Adipose tissue (tissue), 3 donors: Measurements from ENCODE around the gene SLC13A3. TPM values are rescaled to one million over a fixed set of nuclear protein-coding genes. Genes with fewer than 3 reads are reported as not detected.

ENCODE experiments used
- H3K27ac ChIP-seq: one replicate; pipeline ENCODE4 v1.5.1; 2013; ENCODE audit warnings: low read depth, low read length
- WGBS, 3 donors: extraction: QIAGEN DNeasy Blood & Tissue Kit; methylation state at CpG; one replicate each; pipeline ENCODE4 v1.1.7; 2013; 5-methylcytosine and 5-hydroxymethylcytosine counted together
- polyA plus RNA-seq, 3 donors: library from polyadenylated mRNA; stranded (reverse); fragments of 200-250 nt; gene quantifications; one replicate each; pipeline ENCODE4 v1.2.3, GENCODE V29; 2013
- donor health status: healthy with polysubstance abuse.
- donor health status: Bipolar disorder and iron deficiency.
- donor health status: healthy.

The SLC13A3 gene, protein sequence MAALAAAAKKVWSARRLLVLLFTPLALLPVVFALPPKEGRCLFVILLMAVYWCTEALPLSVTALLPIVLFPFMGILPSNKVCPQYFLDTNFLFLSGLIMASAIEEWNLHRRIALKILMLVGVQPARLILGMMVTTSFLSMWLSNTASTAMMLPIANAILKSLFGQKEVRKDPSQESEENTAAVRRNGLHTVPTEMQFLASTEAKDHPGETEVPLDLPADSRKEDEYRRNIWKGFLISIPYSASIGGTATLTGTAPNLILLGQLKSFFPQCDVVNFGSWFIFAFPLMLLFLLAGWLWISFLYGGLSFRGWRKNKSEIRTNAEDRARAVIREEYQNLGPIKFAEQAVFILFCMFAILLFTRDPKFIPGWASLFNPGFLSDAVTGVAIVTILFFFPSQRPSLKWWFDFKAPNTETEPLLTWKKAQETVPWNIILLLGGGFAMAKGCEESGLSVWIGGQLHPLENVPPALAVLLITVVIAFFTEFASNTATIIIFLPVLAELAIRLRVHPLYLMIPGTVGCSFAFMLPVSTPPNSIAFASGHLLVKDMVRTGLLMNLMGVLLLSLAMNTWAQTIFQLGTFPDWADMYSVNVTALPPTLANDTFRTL
- polyA plus RNA-seq = 1 to 10 TPM in 2 of 3 donors, under 1 TPM in 1; 0.48 to 2.2 (median 1.2) TPM

DNA sequence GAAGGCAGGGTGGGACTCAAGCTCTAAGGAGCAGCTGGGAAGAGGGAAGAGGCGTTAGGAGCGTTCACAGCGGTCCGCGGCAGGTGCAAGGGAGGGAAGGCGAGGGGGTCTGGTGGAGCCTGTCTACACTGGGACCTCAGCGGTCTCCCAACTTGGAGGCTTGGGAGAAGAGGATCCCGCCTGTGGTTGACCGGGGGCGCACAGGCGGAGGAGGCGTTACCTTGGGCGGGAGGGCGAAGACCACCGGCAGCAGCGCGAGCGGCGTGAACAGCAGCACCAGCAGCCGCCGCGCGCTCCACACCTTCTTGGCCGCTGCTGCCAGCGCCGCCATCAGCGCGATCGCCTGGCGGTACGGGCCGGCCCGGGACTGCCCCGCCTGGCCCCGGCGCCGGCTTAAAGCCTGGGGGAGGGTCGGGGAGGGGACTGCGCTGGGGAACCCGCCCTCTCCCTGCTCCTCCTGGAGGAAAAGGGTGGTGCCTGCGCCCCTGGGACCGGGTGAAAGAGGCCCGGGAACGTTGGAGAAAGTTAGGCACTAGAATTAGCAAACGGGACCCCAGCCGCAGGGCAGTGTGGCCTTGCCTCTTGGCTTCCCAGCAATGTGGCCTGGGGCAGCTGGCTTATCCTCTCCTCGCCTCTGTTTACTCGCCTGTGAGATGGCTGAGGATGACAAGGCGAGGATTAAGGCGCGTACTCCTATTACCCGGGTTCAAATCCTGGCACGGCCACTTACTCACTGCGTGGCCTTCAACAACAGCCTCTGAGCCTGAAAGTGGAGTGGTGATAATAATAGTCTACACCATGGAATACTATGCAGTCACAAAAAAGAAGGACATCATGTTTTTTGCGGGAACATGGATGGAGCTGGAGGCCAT lies at the start of gene SLC13A3:
TSS of gene SLC13A3 (minus strand) at position 369 of the 872 bp plus-strand sequence. CDS start at position 331, 38 bp downstream.
- WGBS, 3 donors = 18 to 23% (median 19%) methylated on average over 48 to 55 of the region's 55 CpGs
- no peak within 1 kb of the TSS for H3K27ac ChIP-seq

DNA sequence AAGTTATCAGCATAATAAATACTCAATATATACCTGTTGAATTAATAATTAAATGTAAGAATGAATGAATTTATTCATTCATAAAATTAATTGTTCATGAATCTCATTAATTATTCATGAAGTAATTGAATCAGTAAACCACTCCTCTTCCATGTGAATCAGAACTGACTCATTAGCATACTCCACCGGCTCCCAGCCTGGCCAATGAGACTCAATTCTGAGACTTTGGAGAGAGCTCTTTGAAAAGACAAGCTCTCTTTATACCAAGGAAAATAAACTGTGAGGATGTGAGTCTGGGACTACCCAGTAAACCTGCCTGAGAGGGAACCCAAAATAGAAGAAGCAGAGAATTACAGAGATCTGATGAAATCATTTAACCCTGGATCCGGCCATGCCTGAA lies 49.8 kb upstream of the SLC13A3 start:
- 70 to 84% (median 80%) methylated on average over 2 of the region's 2 CpGs for WGBS, 3 donors
- H3K27ac ChIP-seq = no peak overlapping the region

DNA sequence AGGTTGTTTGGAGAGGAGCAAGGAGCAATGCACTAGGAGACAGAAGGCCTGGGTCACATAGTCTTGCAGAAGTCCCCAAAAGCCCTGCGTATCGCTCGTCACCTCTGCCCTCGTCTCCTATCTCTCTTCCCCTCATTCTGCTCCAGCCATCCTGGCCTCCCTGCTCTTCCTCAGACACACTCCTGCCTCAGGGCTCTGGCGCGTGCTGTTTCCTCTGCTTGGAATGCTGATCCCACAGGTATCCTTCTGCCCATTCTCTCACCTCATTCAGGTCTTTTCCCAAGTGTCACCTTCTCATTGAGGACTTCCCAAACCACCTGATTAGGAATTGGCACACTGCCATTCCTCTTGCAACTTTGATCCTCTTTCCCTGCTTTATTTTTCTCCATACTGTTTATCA lies 49.2 kb upstream of the SLC13A3 start:
- H3K27ac ChIP-seq = no peak overlapping the region
- WGBS, 3 donors = 82 to 90% (median 86%) methylated on average over 6 of the region's 6 CpGs

DNA sequence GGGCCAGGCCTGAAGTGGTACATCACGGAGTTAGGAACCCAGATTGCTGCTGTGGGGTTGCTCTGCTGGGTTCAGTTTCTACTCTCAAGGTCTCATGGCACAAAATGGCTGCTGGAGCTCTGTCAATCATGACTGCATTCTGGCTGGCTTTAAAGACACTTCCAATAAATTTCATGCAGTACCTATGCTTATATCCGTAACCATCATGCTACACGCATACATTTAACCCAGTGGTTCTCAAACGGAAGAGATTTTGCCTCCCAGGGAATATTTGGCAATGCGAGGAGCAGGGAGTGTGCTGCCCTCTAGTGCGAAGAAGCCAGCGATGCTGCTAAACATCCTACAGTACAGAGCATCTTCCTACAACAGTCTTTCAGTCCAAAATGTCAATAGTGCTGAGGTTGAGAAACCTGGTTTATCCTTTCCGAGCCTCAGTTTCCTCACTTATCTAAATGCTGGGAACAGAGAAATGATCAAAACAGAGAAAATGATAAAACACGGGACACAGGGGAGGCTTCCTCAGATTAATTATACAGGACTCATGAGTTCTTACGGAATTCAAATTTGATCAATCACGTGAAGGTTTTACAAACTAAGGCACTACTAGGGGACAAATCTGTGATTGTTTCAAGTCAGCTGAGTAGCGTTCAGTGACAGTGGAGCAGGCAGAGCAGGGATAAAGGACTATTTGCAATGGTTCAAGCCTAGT lies 48.5 kb upstream of the SLC13A3 start:
- WGBS, 3 donors = 38 to 54% (median 48%) methylated on average over 12 of the region's 12 CpGs

DNA sequence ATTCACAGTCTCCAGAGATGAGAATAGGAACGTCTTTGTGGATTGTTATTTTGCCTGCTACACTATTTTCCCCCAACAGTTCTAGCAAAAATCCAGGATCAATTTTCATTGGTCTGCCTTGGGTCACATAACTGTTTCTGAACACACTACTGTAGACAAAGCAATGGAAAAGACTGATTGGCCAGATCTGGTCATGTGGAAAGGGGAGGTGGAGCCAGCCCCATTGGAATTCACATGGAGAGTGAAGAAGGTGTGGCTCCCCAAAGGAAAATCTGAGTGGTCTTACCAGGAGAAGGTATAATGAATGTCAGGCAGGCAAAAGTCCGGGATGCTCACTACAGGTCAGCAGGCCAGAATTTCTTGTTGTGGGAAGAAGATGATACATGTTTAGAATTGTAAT lies 47.5 kb upstream of the SLC13A3 start:
- 81 to 90% (median 86%) methylated on average over 2 of the region's 2 CpGs for WGBS, 3 donors
- no peak overlapping the region for H3K27ac ChIP-seq

More for the DNA sequence above, 48.5 kb upstream of the SLC13A3 start:
- no peak overlapping the region for H3K27ac ChIP-seq

DNA sequence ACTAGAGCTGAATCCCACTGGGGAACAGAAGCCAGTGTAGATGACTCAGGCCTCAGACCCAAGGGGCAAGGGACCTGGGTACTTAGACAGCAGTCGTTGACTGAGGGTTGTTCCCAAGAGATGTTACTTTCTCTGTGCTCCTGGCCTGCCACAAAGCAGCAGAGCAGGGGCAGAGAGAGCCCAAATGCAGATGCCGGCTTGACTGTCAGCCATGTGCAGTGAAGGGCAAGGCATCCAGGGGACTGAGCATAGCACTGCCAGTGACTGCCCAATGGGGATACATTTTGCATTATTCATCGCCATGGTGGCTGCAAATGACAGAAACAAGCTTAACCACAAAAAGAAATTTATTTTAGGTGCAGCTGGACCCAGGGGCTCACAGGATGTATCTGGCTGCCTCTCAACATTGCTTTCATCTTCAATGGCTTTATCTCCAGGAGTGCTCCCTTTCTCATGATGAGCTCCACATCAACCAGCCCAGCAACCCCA lies 45.6 kb upstream of the SLC13A3 start:
- no peak overlapping the region for H3K27ac ChIP-seq
- 83 to 85% (median 84%) methylated on average over 3 of the region's 3 CpGs for WGBS, 3 donors

DNA sequence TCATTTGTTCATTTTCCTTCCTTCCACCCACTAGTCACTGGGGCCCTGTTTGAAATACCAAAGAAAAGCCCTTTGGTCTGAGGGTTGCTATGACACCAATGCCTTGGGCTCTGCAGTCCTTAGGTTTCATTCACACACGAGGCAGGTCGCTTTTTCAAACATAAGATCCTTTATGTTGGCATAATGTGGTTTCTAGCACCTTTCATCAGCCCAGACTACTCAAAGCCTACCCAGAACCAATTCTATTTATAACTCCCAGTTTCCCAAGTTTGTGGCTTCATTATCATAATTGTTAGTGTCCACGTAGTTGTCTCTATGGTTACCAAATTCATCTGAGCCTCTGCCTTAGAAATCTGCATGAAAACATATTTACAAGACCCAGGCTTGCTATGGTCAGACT lies 44.6 kb upstream of the SLC13A3 start:
- no peak overlapping the region for H3K27ac ChIP-seq
- WGBS, 3 donors = 38 to 51% (median 46%) methylated on average over 3 of the region's 3 CpGs

DNA sequence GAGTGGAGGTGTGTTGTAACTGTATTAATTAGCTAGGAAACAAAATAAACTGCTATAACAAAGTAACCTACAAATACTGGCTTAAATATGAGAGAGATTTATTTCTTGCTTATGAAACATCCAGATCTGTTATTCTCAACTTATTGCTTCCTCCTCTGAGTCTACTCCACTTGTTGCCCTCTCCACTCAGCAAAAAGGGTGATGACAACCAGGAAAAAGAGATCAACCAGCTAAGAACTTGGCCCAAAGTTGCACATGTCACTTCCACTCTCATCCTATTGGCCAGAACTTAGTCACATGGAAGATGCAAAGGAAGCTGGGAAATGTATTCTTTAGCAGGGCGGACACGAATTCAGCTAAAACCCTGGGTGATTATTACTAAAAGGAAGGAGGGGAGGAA lies 43.2 kb upstream of the SLC13A3 start:
- H3K27ac ChIP-seq = no peak overlapping the region
- WGBS, 3 donors = 48 to 69% (median 48%) methylated on average over 2 of the region's 2 CpGs

DNA sequence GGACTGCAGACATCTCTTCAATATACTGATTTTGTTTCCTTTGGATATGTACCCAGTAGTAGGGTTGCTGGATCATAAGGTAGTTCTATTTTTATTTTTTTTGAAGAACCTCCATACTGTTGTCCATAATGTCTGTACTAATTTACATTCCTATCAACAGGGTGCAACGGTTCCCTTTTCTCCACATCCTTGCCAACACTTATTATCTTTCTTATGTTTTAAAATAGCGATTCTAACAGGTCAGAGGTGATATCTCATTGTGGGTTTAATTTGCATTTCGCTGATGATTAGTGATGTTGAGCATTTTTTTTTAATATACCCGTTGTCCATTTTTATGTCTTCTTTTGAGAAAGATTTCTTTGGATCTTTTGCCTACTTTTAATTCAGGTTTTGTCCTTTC lies 39.9 kb upstream of the SLC13A3 start:
- H3K27ac ChIP-seq = no peak overlapping the region
- WGBS, 3 donors = 47 to 81% (median 78%) methylated on average over 4 of the region's 4 CpGs

DNA sequence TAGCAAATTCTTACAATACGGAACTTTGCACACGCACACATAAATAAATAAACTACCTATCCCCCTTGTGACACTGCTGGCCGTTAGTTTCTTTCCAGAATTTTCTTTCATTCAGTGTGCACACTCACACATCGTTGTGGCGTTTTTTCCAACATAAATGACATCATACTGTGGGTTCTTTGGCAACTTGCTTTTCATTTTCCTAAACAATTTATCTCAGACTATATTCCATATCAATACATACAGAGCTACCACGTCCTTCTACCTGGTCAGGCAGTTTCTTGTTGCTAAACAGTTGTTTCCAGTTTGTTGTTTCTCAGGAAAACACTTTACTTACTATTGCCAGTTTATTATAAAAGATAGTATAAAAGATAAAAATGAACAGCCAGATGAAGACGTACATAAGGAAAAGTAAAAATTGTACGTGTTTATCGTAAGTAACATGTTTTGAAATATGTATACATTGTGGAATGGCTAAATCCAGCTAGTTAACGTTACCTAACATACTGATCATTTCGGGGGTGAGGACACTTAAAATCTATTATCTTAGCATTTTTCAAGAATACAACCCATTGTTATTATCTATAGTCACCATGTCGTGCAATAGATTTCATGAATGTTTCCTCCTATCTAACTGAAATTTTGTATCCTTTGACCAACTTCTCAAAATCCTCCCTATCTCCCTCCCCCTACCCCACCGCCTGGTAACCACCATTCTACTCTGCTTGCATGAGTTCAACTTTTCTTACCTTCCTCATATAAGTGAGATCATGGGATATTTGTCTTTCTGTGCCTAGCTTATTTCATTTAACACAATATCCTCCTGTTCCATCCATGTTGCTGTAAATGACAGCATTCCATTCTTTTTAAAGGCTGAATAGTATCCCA lies 39.2 kb upstream of the SLC13A3 start:
- no peak overlapping the region for H3K27ac ChIP-seq
- 42 to 50% (median 44%) methylated on average over 13 of the region's 13 CpGs for WGBS, 3 donors

DNA sequence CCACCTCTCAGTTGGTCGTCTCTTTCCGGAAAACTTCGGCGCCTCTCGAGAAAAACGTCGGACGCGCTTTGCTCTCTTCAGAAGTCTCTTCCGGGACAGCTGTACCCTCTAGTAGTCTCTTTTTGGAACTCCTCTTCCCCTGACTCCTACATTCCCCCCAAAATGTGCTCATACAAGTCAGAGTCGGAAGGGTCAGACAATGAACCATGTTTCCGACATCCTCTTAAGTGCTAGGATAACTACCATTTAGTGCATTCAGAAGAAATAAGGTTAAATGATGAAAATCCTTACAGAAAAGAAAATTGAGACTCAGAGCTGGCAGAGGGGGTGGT lies 38.5 kb upstream of the SLC13A3 start:
- WGBS, 3 donors = 0% methylated on average over 12 of the region's 12 CpGs

DNA sequence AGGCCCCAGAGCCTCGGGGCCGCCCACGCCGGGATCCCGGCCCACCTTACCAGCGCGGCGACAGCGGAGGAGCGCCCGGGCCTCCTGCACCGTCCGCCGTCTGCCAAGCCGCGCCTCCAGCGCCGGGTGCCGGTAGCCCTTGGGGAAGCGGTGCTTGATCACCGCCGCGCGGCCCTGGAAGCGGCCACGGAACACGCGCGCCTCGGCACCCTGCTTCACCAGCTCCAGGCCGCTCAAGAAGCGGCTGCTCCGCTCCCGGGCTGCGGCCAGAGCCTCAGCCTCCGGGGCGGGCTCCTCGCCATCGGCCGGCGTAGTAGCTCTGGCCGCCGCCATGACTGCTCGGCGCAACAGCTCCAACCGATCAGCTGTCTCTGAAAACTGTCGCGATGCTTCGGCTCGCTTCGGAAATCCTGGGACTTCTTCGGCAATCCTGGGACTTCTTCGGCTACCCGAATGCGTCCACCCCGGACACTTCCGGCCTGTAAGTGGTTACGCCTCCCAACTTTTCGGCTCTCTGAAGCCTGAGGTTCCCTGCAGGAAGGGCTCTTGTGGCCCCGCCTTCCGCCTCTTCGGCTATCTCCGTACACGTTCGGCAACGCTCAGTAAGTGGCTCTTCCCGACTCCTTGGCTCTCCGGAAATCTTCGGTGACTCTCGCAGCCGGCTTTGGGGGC lies 38.0 kb upstream of the SLC13A3 start, which contains the start of gene TP53RK:
TSS of gene TP53RK (minus strand) at position 363 of the 672 bp plus-strand sequence. CDS start at position 333, 30 bp downstream.
- 0 to 1% (median 0%) methylated on average over 55 to 71 of the region's 71 CpGs for WGBS, 3 donors
- no peak within 1 kb of the TSS for H3K27ac ChIP-seq

More for the DNA sequence above, 38.5 kb upstream of the SLC13A3 start:
- no peak overlapping the region for H3K27ac ChIP-seq

DNA sequence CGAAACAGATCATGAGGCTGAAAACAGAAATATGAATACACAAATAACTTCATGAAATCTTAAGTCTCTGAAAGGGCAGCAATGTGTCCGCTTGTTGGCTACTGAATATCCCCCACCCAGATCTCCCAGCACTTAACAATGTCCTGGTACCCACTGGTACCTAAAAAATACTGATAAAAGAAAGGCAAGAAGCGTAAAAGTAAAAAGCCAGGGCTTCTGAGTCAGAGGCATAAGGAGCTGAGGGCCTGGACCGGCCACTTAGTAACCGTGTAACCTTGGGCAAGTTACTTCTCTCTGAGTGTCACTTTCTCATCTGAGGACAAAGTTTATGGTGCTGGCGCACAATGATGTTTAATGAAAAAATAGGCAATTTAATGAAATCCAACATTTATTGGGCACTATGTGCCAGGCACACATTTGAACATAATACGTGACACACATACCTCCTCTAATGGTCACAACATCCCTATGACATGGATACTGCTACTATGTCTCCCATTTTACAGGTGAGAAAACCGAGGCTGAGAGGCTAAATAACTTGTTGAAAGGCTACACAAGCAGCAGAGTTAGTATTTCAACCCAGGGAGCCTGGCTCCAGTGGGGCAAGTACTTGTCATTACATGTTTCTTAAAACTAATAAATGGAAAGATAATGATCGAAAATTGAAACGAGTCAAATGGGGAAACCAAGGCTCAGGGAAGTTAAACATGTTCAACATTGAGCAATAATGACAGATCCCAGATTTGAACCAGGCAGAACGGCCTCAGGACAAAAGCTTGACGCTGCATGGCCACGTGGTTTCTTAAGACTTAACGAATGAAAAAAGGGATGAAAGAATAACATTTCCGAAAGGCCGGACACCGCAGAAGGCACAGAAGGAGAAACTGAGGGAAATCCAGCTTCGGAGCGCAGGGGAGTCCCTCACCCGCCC lies 37.2 kb upstream of the SLC13A3 start:
- 12 to 18% (median 13%) methylated on average over 20 of the region's 20 CpGs for WGBS, 3 donors
- H3K27ac ChIP-seq = no peak overlapping the region

DNA sequence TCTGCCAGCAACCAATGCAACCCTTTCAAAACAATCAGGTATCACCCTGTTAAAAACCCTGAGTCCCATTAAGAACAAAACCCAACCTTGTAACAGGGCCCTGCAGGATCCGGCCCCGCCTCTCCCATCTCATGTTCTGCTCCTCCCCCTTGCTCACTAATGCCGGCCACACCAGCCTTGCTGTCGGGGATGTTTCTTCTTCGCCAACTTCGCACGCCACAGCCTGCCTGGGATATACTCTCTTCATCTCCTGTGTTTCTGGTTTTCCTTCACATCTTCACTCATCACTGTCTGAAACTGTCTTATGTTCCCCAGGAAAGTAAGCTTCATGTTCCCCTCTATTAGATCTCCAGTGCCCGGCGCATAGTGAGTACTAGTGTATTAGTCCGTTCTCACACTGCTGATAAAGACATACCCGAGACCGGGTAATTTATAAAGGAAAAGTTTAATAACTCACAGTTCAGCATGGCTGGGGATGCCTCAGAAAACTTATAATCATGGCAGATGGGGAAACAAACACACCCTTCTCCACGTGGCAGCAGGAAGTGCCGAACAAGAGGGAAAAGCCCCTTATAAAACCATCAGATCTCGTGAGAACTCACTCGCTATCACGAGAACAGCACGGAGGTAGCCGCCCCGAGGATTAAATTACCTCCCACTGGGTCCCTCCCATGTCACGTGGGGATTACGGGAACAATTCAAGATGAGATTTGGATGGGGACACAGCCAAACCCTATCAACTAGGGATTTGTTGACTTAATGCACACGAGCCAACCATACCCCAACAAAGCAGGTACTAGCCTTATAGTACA lies 32.9 kb upstream of the SLC13A3 start:
- H3K27ac ChIP-seq = no peak overlapping the region
- 27 to 51% (median 48%) methylated on average over 23 of the region's 23 CpGs for WGBS, 3 donors

DNA sequence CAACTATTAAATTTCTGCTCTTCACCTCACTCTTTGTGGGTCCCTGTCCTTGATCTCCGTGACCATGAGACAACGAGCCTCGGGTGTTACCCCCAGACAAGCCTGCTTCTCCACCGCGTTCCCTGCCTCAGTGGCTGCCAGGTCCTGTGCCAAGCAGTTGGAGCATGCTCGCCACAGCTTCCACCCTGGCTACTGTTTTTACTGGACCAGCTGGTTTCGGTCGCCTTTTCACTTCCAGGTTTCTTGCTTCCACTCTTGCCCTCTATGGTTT lies 32.3 kb upstream of the SLC13A3 start:
- WGBS, 3 donors = 28 to 50% (median 46%) methylated on average over 8 of the region's 8 CpGs

More for the DNA sequence above, 32.3 kb upstream of the SLC13A3 start:
- no peak overlapping the region for H3K27ac ChIP-seq
